ENCODE results near the gene PCDHB6. TPM values are rescaled to one million over a fixed set of nuclear protein-coding genes. Genes with fewer than 3 reads are reported as not detected.
"Not testable (repeated sequence)": the region's sequence is repeated elsewhere in the genome, so short reads cannot be mapped to it uniquely, and the experiment has no call there.

The PCDHB6 gene
- total RNA-seq, 2 donors from 2014 or later = not detected

- ATAC-seq; DNase-seq (ENCODE audit: low spot score in 2 of 2); H3K27ac Mint-ChIP-seq: not testable (repeated sequence)
- H3K36me3 Mint-ChIP-seq = peaks cover 38 to 43% of the 10 kb centered on the region in 2 donors
- H3K9me3 Mint-ChIP-seq = peaks cover 17 to 23% of the 10 kb centered on the region in 2 donors
These were observed 1.8 kb downstream of the PCDHB6 start for GRCh38 chr5:141151632-141152031.

- ATAC-seq; DNase-seq (ENCODE audit: low spot score in 2 of 2); H3K27ac Mint-ChIP-seq: not testable (repeated sequence)
- Mint-ChIP-seq H3K36me3 (peaks cover 43 to 48% of the 10 kb centered on the region in 2 donors), H3K9me3 (peaks cover 18 to 26% of the 10 kb centered on the region in 2 donors)
These were observed 2.2 kb downstream of the PCDHB6 start for GRCh38 chr5:141152096-141152495.

- H3K36me3 Mint-ChIP-seq = peaks cover 40 to 49% of the 10 kb centered on the region in 2 donors
- no peak overlapping the region for H3K27ac Mint-ChIP-seq
- peaks cover 20 to 22% of the 10 kb centered on the region in 2 donors for H3K9me3 Mint-ChIP-seq
- ATAC-seq (no peak), DNase-seq (ENCODE audit: low spot score in 2 of 2) (no peak)
These were observed 5.9 kb downstream of the PCDHB6 start for GRCh38 chr5:141155540-141156374.

- DNase-seq (ENCODE audit: low spot score in 2 of 2); ATAC-seq; H3K27ac Mint-ChIP-seq: not testable (repeated sequence)
- peaks cover 30 to 35% of the 10 kb centered on the region in 2 donors for H3K36me3 Mint-ChIP-seq
- peaks cover 12 to 21% of the 10 kb centered on the region in 2 donors for H3K9me3 Mint-ChIP-seq
These were observed 7.5 kb downstream of the PCDHB6 start for GRCh38 chr5:141157356-141157755.

GRCh38 chr5:141157901-141158300, 8.0 kb downstream of the PCDHB6 start:
- not testable (repeated sequence) for H3K27ac Mint-ChIP-seq; DNase-seq (ENCODE audit: low spot score in 2 of 2); ATAC-seq
- peaks cover 26 to 30% of the 10 kb centered on the region in 2 donors for H3K36me3 Mint-ChIP-seq
- peaks cover 9 to 18% of the 10 kb centered on the region in 2 donors for H3K9me3 Mint-ChIP-seq

GRCh38 chr5:141172381-141173204, 22.7 kb downstream of the PCDHB6 start, which contains the start of gene PCDHB7:
PCDHB7 (plus strand) TSS chr5:141172644; CDS start chr5:141172836, 192 bp downstream.
- Mint-ChIP-seq H3K9me3 (peaks cover 14 to 18% of the 10 kb centered on the region in 2 donors), H3K27ac (no peak within 1 kb of the TSS), H3K36me3 (peaks cover 11 to 24% of the 10 kb centered on the region in 2 donors)
- no peak for ATAC-seq
- DNase-seq (ENCODE audit: low spot score in 2 of 2) = peak in 1 of 2 donors; percentile 22

- ATAC-seq; DNase-seq (ENCODE audit: low spot score in 2 of 2); H3K27ac Mint-ChIP-seq: not testable (repeated sequence)
- Mint-ChIP-seq H3K36me3 (peaks cover 7 to 18% of the 10 kb centered on the region in 2 donors), H3K9me3 (peaks cover 13 to 14% of the 10 kb centered on the region in 2 donors)
These were observed 24.6 kb downstream of the PCDHB6 start for GRCh38 chr5:141174291-141175104.

GRCh38 chr5:141175933-141176332, 26.1 kb downstream of the PCDHB6 start:
- Mint-ChIP-seq H3K9me3 (peaks cover 13 to 17% of the 10 kb centered on the region in 2 donors), H3K36me3 (peaks cover 11 to 24% of the 10 kb centered on the region in 2 donors), H3K27ac (no peak overlapping the region)
- DNase-seq (ENCODE audit: low spot score in 2 of 2) (no peak), ATAC-seq (no peak)

- DNase-seq (ENCODE audit: low spot score in 2 of 2); ATAC-seq; H3K27ac Mint-ChIP-seq: not testable (repeated sequence)
- peaks cover 19 to 25% of the 10 kb centered on the region in 2 donors for H3K36me3 Mint-ChIP-seq
- H3K9me3 Mint-ChIP-seq = peaks cover 17 to 21% of the 10 kb centered on the region in 2 donors
These were observed 27.8 kb downstream of the PCDHB6 start, which contains the start of gene PCDHB8 for GRCh38 chr5:141177577-141178191. PCDHB8 (plus strand) TSS chr5:141177790; CDS start chr5:141178035, 245 bp downstream.

GRCh38 chr5:141179371-141179770, 29.5 kb downstream of the PCDHB6 start:
- not testable (repeated sequence) for H3K27ac Mint-ChIP-seq; DNase-seq (ENCODE audit: low spot score in 2 of 2); ATAC-seq
- peaks cover 23 to 25% of the 10 kb centered on the region in 2 donors for H3K36me3 Mint-ChIP-seq
- H3K9me3 Mint-ChIP-seq = peaks cover 14 to 22% of the 10 kb centered on the region in 2 donors

- not testable (repeated sequence) for H3K27ac Mint-ChIP-seq; DNase-seq (ENCODE audit: low spot score in 2 of 2); ATAC-seq
- Mint-ChIP-seq H3K36me3 (peaks cover 28 to 30% of the 10 kb centered on the region in 2 donors), H3K9me3 (peaks cover 17 to 27% of the 10 kb centered on the region in 2 donors)
These were observed 30.0 kb downstream of the PCDHB6 start for GRCh38 chr5:141179876-141180275.

- ATAC-seq (no peak), DNase-seq (ENCODE audit: low spot score in 2 of 2) (no peak)
- Mint-ChIP-seq H3K27ac (no peak overlapping the region), H3K36me3 (peaks cover 29 to 34% of the 10 kb centered on the region in 2 donors), H3K9me3 (peaks cover 17 to 31% of the 10 kb centered on the region in 2 donors)
These were observed 30.5 kb downstream of the PCDHB6 start for GRCh38 chr5:141180313-141180712.

- Mint-ChIP-seq H3K27ac (no peak within 1 kb of the TSS), H3K9me3 (peaks cover 22 to 36% of the 10 kb centered on the region in 2 donors), H3K36me3 (peaks cover 36 to 43% of the 10 kb centered on the region in 2 donors)
- DNase-seq (ENCODE audit: low spot score in 2 of 2) (no peak), ATAC-seq (no peak)
These were observed 32.4 kb downstream of the PCDHB6 start, which contains the start of gene PCDHB16 for GRCh38 chr5:141182248-141182647. PCDHB16 (plus strand) TSS chr5:141182387; CDS start chr5:141182560, 173 bp downstream.

GRCh38 chr5:141184117-141184855, 34.4 kb downstream of the PCDHB6 start:
- H3K27ac Mint-ChIP-seq; DNase-seq (ENCODE audit: low spot score in 2 of 2); ATAC-seq: not testable (repeated sequence)
- Mint-ChIP-seq H3K9me3 (peaks cover 25 to 41% of the 10 kb centered on the region in 2 donors), H3K36me3 (peaks cover 43 to 55% of the 10 kb centered on the region in 2 donors)
